ENCODE measurements around the gene FOLR1.
"Not testable (repeated sequence)": the region's sequence is repeated elsewhere in the genome, so short reads cannot be mapped to it uniquely, and the experiment has no call there.

Gene FOLR1

GRCh38 chr11:72191961-72192381 is at the start of gene FOLR1:
Gene FOLR1, plus strand, starts transcription at chr11:72192140. Its CDS starts 34 bp downstream, at chr11:72192174.
- no peak for DNase-seq (ENCODE audit: low spot score)

- DNase-seq (ENCODE audit: low spot score): not testable (repeated sequence)
Observed at GRCh38 chr11:72142543-72142942, 49.4 kb upstream of the FOLR1 start.

DNA sequence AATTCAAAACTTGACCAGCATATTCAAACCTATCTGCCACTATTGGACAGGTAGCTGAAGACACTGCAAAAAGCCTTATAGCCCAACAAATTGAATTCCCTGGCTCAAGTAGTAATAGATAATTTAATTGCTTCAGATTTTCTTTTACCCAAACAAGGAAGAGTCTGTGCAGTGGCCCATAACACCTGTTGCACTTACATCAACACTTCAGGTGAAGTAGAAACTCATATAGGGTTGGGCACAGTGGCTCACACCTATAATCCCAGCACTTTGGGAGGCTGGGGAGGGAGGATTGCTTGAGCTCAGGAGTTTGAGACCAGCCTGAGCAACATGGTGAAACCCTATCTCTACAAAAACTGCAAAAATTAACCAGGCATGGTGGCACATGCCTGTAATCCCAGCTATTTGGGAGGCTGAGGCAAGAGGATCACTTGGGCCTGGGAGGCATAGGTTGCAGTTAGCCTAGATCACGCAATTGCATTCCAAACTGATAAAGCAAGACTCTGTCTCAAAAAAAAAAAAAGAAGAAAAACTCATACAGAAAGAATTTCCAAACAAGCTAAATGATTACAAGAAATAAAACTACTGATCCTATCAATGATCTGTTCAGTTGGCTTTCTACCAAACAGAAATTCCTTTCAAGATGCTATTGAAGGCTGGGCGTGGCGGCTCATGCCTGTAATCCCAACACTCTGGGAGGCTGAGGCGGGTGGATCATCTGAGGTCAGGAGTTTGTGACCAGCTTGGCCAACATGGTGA is 47.0 kb upstream of the FOLR1 start:
- no peak for DNase-seq (ENCODE audit: low spot score)

- DNase-seq (ENCODE audit: low spot score): no peak
Observed at GRCh38 chr11:72146625-72147024, 45.3 kb upstream of the FOLR1 start.

GRCh38 chr11:72150882-72151281 is 41.1 kb upstream of the FOLR1 start:
- no peak for DNase-seq (ENCODE audit: low spot score)

DNA sequence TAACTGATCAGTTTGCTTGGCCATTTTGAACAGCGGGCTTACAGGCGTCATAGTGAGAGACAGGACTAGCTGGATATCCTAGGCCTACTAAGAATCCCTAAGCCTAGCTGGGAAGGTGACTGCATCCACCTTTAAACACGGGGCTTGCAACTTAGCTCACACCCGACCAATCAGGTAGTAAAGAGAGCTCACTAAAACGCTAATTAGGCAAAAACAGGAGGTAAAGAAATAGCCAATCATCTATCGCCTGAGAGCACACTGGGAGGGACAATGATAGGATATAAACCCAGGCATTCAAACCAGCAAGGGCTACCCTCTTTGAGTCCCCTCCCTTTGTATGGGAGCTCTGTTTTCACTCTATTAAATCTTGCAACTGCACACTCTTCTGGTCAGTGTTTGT is 38.1 kb upstream of the FOLR1 start:
- not testable (repeated sequence) for DNase-seq (ENCODE audit: low spot score)

GRCh38 chr11:72154816-72155215 is 37.1 kb upstream of the FOLR1 start:
- DNase-seq (ENCODE audit: low spot score): no peak

DNA sequence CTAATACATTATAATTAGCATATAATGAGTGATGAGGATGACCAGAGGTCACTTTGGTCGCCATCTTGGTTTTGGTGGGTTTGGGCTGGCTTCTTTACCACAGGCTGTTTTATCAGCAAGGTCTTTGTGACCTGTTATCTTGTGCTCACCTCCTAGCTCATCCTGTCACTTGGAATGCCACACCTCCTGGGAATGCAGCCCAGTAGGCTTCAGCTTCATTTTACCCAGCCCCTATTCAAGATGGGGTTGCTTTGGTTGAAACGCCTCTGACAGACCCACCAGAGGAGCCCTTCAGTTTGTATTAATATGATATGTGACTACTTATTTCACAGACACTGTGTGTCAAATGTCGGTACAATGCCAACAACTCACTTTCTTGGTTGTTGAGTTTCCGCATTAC is 36.2 kb upstream of the FOLR1 start:
- DNase-seq (ENCODE audit: low spot score): no peak

GRCh38 chr11:72157131-72157530 is 34.8 kb upstream of the FOLR1 start:
- DNase-seq (ENCODE audit: low spot score): no peak

- no peak for DNase-seq (ENCODE audit: low spot score)
Observed at GRCh38 chr11:72160319-72160718, 31.6 kb upstream of the FOLR1 start.

DNA sequence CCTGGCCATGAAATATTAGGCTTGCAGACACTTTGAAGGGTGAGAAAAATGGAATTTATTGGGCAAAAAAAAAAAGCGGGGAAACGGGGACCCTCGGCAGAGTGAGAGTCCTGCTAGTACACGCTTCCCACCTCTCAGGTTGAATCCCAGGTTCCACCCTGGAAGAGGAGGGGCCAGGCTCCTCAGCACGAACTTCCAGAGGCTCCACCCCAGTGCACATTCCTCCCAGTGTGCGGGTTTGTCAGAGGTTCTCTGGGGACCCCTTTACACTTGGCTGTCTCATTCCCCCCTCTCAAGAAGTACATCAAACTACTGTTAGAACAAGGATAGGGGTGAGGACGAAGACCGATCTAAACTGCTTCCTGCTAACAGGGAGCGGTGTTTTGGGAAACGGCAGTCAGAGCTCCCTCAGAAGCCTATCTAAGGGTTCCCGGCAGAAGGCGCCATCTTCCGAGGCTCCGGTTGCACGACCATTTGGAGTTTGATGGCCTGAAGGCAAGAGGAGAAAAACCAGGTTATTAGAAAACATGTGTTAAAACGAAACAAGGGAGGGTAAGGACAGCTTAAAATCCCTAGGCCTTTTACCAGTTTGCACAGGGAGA is 28.9 kb upstream of the FOLR1 start:
- DNase-seq (ENCODE audit: low spot score): no peak

- not testable (repeated sequence) for DNase-seq (ENCODE audit: low spot score)
Observed at GRCh38 chr11:72164187-72164586, 27.8 kb upstream of the FOLR1 start.

DNA sequence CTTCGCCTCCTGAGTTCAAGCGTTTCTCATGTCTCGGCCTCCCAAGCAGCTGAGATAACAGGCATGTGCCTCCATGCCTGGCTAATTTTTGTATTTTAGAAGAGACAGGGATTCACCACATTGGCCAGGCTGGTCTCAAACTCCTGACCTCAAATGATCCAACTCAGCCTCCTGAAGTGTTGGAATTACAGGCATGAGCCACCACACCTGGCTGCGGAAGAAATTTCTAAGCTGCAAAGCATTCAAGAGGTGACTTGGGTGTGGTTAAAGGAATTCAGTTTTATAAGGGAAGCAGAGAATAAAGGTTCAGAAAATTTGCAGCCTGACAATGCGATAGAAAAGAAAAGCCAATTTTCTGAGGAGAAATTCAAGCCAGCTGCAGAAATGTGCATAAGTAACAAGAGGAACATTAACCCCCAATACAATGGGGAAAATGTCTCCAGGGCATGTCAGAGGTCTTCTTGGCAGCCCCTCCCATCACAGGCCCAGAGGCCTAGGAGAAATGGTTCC is 22.8 kb upstream of the FOLR1 start:
- DNase-seq (ENCODE audit: low spot score): not testable (repeated sequence)

DNA sequence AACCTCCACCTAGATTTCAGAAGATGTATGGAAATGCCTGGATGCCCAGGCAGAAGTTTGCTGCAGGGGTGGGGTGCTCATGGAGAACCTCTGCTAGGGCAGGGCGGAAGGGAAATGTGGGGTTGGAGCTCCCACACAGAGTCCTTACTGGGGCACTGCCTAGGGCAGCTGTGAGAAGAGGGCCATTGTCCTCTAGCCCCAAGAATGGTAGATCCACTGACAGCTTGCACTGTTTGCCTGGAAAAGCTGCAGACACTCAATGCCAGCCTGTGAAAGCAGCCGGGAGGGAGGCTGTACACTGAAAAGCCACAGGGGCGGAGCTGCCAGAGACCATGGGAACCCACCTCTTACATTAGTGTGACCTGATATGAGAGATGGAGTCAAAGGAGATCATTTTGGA is 22.2 kb upstream of the FOLR1 start:
- DNase-seq (ENCODE audit: low spot score): peak; percentile 75

- DNase-seq (ENCODE audit: low spot score): not testable (repeated sequence)
Observed at GRCh38 chr11:72172043-72172442, 19.9 kb upstream of the FOLR1 start.

GRCh38 chr11:72173291-72173690 is 18.6 kb upstream of the FOLR1 start:
- DNase-seq (ENCODE audit: low spot score): no peak

GRCh38 chr11:72174302-72175070 is 17.5 kb upstream of the FOLR1 start:
- no peak for DNase-seq (ENCODE audit: low spot score)

DNA sequence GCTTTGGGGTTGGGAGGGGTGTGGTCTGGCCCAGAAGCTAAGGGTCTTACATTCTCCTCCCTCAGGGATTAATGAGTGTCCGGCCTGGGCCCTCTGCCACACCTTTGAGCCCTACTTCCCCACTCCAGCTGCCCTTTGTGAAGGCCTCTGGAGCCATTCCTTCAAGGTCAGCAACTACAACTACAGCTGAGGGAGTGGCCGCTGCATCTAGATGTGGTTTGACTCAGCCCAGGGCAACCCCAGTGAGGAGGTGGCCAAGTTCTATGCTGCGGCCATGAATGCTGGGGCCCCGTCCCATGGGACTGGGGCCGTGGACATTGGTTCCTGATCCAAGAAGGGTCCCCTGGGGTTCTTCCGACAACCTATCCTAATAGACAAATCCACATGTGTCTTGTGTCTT is 14.3 kb upstream of the FOLR1 start:
- DNase-seq (ENCODE audit: low spot score): no peak

DNA sequence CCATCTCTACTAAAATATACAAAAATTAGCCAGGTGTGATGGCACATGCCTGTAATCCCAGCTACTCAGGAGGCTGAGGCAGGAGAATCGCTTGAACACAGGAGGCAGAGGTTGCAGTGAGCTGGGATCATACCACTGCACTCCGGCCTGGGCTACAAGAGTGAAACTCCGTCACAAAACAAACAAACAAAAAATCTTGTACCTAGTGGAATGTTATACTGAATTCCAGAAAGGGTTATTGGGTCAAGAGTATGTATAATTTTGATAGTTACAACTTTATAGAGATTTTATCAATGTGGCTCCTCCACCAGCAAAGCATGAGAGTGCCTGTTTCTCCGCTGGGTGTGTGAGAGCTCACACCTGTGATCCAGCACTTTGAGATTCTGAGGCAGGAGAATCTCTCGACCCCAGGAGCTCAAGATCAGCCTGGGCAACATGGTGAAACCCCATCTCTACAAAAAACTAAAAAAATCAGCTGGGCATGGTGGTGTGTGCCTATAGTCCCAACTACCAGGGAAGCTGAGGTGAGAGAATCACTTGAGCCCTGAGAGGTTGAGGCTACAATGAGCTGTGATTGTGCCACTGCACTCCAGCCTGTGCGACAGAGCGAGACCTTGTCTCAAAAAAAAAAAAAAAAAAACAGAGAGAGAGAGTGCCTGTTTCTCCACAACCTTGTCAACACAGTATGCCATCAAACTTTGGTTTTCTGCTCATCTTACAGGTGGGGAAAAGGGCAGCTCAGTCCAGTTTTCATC is 12.7 kb upstream of the FOLR1 start:
- no peak for DNase-seq (ENCODE audit: low spot score)

GRCh38 chr11:72179804-72180396 is 12.0 kb upstream of the FOLR1 start:
- DNase-seq (ENCODE audit: low spot score): no peak

DNA sequence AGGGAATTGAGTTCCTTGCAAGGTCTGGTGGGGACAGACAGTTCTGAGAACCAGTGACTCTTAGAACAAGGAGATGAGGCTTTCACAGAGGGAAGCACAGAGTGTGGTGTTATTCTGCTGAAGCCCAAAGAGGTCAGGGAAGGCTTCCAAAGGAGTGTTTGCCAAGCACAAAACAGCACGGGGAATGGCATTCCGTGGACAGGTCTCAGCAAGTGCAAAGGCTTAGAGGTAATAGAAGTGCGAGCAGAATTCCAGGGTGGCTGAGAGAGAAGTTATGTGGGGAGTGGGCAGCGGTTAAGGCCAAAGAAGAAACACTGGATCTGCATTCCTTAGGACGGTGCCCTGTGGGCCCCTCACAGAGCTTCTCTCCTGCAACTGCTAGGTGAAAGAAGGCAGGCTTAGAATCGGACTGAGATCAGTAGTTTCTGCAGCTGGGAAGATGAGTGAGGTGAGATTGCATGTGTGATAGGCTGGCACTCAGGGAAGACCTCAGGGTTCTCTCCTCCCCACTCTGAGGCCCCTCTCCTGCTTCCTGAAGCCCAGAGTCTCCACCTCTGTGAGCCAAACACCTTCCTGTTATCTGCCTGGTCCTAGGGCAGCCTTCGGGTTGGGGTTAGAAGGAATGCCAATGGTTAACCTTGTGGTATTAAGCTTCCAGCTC is 10.9 kb upstream of the FOLR1 start:
- not testable (repeated sequence) for DNase-seq (ENCODE audit: low spot score)

All from pons (tissue), 1 donor.